Adipocyte (in vitro differentiated cells): Measurements from ENCODE around the gene DRD3.

Source experiments
- DNase-seq: peaks from one replicate; pipeline ENCODE4 v3.0.0-alpha.2; 2015; ENCODE audit warnings: low read depth
- H3K27me3 ChIP-seq: replicated peaks from 2 replicates; pipeline ENCODE4 v1.7.0; 2013; ENCODE audit warnings: mild to moderate bottlenecking, low read length, moderate library complexity; ENCODE audit not compliant: control insufficient read depth, insufficient read depth
- H3K36me3 ChIP-seq: 2 replicates; pipeline ENCODE4 v1.7.0; 2013; ENCODE audit warnings: low read length, mild to moderate bottlenecking, moderate library complexity; ENCODE audit not compliant: control insufficient read depth, insufficient read depth, severe bottlenecking
- H3K4me1 ChIP-seq: 2 replicates; pipeline ENCODE4 v1.7.0; 2013; ENCODE audit warnings: mild to moderate bottlenecking, low read length, moderate library complexity; ENCODE audit not compliant: control insufficient read depth, insufficient read depth
- H3K4me3 ChIP-seq: 2 replicates; pipeline ENCODE4 v1.7.0; 2013; ENCODE audit warnings: mild to moderate bottlenecking, low read length, moderate library complexity
- H3K9ac ChIP-seq: 2 replicates; pipeline ENCODE4 v1.7.0; 2013; ENCODE audit warnings: mild to moderate bottlenecking, low read length, moderate library complexity
- H3K9me3 ChIP-seq: 2 replicates; pipeline ENCODE4 v1.7.0; 2013; ENCODE audit warnings: mild to moderate bottlenecking, low read length, moderate library complexity; ENCODE audit not compliant: control insufficient read depth

Gene DRD3

DNA sequence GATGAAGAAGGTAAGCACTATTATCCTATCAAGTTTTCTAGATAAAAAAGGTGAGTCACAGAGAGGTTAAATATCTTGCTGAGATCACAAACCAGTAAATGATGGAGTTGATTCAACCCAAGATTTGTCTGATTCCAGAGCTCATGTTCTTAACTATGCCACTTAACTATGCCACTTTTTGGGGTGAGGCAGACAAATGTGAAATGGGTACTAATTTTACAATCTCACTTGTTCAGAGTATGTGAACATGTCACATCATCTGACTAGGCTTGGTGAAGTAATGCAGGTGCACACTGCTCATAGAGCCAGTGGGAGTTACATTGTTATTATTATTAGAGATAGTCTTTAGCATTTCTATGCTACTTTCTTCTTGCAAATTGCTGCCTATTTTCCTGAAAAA, 2.0 kb downstream of the DRD3 start:
- Histone ChIP-seq H3K4me1 (no peaks in the 10 kb centered on the region), H3K27me3 (peaks cover 5% of the 10 kb centered on the region), H3K9me3 (no peaks in the 10 kb centered on the region), H3K4me3 (no peak overlapping the region), H3K9ac (no peak overlapping the region), H3K36me3 (no peaks in the 10 kb centered on the region)
- DNase-seq, result no peak

DNA sequence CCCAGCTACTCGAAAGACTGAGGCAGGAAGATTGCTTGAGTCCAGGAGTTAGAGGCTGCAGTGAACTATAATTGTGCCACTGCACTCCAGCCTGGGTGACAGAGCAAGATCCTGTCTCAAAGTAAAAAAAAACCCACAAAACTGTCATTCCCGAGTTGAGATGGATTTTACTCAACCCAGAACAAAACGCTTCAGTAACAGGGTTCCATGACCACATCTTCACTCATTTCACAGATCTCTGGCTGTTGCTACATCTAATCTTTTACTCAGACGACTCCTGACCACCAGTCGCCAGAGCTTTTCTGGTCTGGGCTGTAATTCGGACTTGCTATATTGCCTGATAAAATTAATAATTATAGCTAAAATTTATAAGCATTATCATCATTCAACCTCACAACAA, 2.4 kb downstream of the DRD3 start:
- no peak for DNase-seq
- Histone ChIP-seq H3K4me3 (no peak overlapping the region), H3K9ac (no peak overlapping the region), H3K36me3 (no peaks in the 10 kb centered on the region), H3K9me3 (no peaks in the 10 kb centered on the region), H3K27me3 (peaks cover 4% of the 10 kb centered on the region), H3K4me1 (no peaks in the 10 kb centered on the region)

DNA sequence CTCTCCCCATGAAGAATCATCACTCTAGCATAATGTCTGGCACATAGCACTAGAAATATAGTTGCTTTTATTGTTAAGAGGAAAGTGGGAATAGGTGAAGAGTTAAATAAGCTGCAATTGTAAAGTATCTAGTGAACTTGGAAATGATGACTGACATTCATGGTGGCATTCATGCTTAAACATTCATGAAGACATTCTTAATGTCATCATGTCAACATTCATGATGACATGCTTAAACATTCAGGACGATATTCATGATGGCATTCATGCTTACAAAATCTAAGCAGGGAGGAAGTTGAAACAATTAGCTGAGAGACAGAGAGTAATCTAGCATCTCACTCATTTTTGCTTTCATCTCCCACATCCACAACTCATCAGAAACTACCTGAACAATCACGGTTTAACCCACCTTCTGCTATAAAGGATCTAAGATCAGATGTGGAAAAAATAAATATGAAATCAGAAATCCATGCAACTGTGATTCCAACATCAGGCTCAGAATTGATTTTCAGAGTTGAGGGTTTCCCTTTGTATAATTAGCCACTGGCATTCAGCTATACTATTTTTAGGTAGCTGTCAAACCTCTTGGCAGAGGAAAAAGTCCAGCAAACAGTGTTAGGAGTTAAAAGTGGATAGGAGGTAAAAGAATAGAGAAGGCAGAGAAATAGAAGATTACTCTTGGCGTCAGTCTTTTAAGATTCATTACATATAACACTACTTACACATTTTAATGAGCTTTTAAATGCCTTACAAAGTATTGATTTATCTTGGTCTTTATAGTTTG, 3.5 kb downstream of the DRD3 start:
- Histone ChIP-seq H3K27me3 (peaks cover 4% of the 10 kb centered on the region), H3K36me3 (no peaks in the 10 kb centered on the region), H3K9me3 (no peaks in the 10 kb centered on the region), H3K4me1 (no peaks in the 10 kb centered on the region), H3K9ac (no peak overlapping the region), H3K4me3 (no peak overlapping the region)
- DNase-seq, result no peak

DNA sequence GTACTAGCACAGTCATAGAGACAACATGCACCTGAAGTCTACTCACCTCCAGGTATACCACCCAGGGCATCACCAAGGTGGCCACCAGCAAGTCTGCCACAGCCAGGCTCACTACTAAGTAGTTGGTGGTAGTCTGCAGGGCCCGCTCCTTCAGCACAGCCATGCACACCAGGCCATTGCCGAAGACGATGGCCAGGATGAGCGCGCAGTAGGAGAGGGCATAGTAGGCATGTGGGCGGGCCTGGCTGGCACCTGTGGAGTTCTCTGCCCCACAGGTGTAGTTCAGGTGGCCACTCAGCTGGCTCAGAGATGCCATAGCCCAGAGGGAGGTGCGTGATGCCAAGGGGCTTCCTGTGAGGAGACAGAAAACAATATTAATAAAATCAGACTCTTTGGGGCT, 7.2 kb downstream of the DRD3 start:
- H3K27me3 ChIP-seq, result peaks cover 18% of the 10 kb centered on the region
- H3K4me3 ChIP-seq, result no peak overlapping the region
- no peak overlapping the region for H3K9ac ChIP-seq
- DNase-seq, result no peak
- H3K9me3 ChIP-seq, result no peaks in the 10 kb centered on the region
- H3K4me1 ChIP-seq, result no peaks in the 10 kb centered on the region
- no peaks in the 10 kb centered on the region for H3K36me3 ChIP-seq

DNA sequence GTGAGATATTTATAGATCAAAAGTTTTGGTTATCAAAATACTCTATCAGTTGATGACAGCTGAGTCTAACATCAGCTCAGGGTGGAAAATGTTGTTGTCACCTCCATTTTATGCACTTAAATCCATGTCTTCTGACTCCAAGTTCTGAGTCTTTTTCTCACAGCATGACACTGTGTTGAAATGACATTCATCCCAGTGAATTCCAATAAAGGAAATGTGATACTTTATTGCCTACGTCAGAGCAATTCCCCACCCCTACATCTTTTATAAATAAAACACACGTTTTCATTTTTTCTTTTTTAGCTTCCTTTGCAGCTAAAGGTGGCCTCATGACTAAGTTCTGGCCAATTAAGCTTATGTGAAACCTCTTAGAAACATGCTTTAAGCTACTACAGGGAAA, 10.7 kb downstream of the DRD3 start:
- Histone ChIP-seq H3K36me3 (no peaks in the 10 kb centered on the region), H3K9ac (no peak overlapping the region), H3K9me3 (no peaks in the 10 kb centered on the region), H3K4me1 (no peaks in the 10 kb centered on the region), H3K27me3 (peaks cover 15% of the 10 kb centered on the region), H3K4me3 (no peak overlapping the region)
- DNase-seq, result no peak

DNA sequence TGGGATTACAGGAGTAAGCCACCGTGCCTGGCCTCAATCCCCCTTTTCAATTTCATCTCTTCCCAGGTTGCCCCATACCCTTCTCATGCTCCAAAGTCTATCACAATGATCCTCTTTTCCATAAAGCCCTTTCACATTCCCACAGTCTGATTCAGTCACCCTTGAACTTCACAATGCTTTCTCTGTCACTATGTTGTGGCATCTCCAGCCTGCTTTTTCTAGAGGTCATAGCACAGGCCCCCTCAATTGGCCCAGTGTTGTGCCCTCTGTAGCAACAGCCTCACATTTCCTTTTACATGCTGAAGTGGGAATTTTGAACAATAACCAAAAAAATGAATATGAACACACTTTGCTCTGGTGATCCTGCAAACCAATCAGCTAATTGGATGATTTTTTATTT, 21.5 kb downstream of the DRD3 start:
- no peak overlapping the region for H3K4me3 ChIP-seq
- peaks cover 14% of the 10 kb centered on the region for H3K27me3 ChIP-seq
- no peak overlapping the region for H3K9ac ChIP-seq
- peaks cover 4% of the 10 kb centered on the region for H3K4me1 ChIP-seq
- no peaks in the 10 kb centered on the region for H3K36me3 ChIP-seq
- no peak for DNase-seq
- H3K9me3 ChIP-seq, result no peaks in the 10 kb centered on the region

DNA sequence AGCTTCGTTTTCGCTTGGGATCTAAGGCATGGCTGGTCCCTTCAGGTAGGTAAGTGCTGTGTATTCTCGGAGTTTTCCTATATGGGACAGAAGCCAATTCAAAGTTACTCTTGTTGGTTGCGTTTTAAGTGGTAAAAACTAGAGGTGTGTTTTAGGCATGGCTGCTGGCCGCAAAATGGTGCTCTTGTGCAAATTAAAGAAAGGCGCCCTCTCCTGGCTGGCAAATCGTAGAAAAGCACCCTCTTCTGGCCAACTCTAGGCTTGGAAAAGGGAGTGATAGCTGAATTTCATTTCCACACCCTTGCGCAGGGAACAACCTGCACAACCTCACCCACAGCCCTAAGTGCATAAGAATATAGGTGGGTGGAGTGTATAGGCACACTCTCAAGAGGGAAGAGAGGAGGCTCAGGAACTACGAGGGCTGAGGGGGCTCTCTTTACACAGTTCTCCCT, 23.5 kb downstream of the DRD3 start:
- Histone ChIP-seq H3K9ac (no peak overlapping the region), H3K27me3 (peaks cover 14% of the 10 kb centered on the region), H3K9me3 (no peaks in the 10 kb centered on the region), H3K36me3 (no peaks in the 10 kb centered on the region), H3K4me3 (no peak overlapping the region), H3K4me1 (peaks cover 4% of the 10 kb centered on the region)
- peak; percentile 16 for DNase-seq

DNA sequence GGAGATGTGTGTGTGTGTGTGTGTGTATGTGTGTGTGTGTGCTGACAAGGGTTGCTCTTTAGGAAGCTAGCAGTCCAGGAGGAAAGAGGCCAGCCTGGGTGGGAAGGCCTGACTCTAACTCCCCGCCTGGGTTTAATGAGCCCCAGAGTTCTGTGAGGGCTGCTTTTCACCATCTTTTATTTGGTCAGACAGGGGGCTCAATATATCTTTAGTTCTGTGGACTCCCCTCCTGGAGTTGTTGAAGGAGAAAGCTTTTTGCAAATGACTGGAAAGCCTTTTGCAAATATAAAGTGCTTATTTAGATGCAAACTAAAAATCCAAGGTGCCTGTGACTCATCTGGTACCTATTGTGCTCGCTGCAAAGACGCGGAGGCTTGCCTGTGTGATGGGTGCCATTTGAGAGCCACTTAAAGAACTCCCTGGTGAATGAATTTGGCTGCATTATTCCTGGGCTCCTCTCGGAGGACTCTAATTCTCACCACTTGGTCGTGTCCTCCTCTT, 24.5 kb downstream of the DRD3 start:
- Histone ChIP-seq H3K4me1 (peaks cover 4% of the 10 kb centered on the region), H3K4me3 (no peak overlapping the region), H3K36me3 (no peaks in the 10 kb centered on the region), H3K9me3 (no peaks in the 10 kb centered on the region), H3K9ac (no peak overlapping the region), H3K27me3 (peaks cover 8% of the 10 kb centered on the region)
- no peak for DNase-seq

DNA sequence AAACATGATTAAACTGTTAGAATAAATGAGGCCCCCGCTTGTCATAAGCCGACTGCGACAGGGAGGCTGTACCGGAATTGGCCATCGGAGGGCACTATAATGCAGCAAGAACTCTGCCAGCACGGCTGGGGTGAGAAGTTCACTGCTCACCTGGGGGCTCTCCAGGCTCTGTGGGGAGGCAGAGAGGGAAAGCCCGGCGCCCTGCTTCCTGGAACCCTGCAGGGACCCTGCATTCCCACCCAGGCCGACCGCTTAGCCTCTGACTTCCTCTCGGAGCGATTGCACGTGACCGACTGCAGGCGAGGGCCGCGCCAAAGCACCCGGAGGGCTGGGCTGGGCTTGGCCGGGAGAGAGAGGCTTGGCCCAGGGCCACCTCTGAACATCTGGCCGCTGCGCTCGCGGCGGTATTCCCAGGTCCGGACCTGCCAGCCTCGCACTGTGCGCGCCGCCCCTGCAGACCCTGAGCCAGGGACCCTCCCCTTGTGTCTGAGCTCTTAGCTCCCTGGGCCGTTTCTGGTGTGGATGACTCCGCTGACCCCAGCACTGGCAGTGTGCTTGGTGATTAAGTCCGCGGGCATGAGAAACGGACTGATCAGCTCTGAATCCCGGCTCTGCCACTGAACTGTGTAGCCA, 26.2 kb downstream of the DRD3 start:
- Histone ChIP-seq H3K27me3 (peaks cover 5% of the 10 kb centered on the region), H3K4me1 (peaks cover 4% of the 10 kb centered on the region), H3K9ac (peak overlapping the region; percentile 48), H3K9me3 (no peaks in the 10 kb centered on the region), H3K4me3 (peak overlapping the region; percentile 81), H3K36me3 (no peaks in the 10 kb centered on the region)
- peak; percentile 89 for DNase-seq

DNA sequence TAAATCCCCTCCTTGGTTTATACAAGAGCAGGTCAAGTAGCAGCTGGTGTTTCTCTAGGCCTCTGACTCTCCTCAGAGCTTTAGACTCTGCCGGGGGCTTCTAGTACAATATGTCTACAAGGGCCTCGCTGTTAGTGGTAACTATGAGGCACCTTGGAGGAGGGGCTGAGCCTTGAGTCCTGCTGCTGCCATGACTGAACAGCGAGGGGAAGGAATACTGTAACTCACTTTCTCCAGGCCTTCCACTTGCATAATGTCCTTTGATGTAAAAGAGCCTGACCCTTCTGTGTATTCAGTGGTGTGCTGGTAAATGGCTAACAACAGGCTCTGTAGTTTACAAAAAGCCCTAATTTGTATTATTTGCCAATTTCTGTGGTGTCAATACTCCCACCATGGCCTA, 27.8 kb downstream of the DRD3 start:
- no peak for DNase-seq
- peaks cover under 1% of the 10 kb centered on the region for H3K27me3 ChIP-seq
- no peaks in the 10 kb centered on the region for H3K9me3 ChIP-seq
- no peak overlapping the region for H3K4me3 ChIP-seq
- peaks cover 4% of the 10 kb centered on the region for H3K4me1 ChIP-seq
- H3K36me3 ChIP-seq, result no peaks in the 10 kb centered on the region
- no peak overlapping the region for H3K9ac ChIP-seq

DNA sequence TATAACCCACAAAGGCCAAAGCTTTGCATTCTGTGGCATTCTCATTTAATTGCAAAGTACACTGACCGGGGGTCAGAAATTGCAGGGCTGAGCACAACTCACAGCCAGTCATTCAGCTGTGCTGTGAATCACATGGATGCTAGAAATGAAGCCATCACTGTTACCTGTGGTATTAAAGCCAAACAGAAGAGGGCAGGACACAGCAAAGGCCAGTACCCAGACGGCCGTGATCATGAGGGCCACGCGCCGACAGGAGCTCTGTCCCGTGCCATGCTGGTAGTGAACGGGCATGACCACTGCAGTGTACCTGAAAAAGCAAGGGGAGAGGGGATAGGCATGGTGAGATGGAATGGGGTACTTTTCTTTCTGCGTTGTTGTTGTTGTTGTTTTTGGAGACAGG, 31.6 kb downstream of the DRD3 start:
- no peak for DNase-seq
- Histone ChIP-seq H3K9me3 (no peaks in the 10 kb centered on the region), H3K4me3 (no peak overlapping the region), H3K36me3 (no peaks in the 10 kb centered on the region), H3K27me3 (no peaks in the 10 kb centered on the region), H3K9ac (no peak overlapping the region), H3K4me1 (peaks cover 22% of the 10 kb centered on the region)
